Astrocyte of the cerebellum (primary cell): ENCODE measurements around the gene BRCA2.

Experiments used
- DNase-seq: peaks from one replicate; pipeline ENCODE4 v3.0.0-alpha.2; 2011; ENCODE audit warnings: low read depth
- H3K4me3 ChIP-seq: 2 replicates; pipeline ENCODE4 v1.5.1; 2011; ENCODE audit warnings: mild to moderate bottlenecking, low read depth, low read length, moderate library complexity
- in situ Hi-C: cut with HindIII; loops from 2 replicates; pipeline ENCODE4 v1.10.0; 2017; ENCODE audit warnings: low sequenced_read_pairs
- TF ChIP-seq, protein P1 (sequence below): IDR thresholded peaks from 2 replicates; pipeline ENCODE4 v1.5.1; 2012; ENCODE audit warnings: low read length, low read depth, moderate library complexity, mild to moderate bottlenecking; ENCODE audit errors: missing control alignments

Gene BRCA2

DNA sequence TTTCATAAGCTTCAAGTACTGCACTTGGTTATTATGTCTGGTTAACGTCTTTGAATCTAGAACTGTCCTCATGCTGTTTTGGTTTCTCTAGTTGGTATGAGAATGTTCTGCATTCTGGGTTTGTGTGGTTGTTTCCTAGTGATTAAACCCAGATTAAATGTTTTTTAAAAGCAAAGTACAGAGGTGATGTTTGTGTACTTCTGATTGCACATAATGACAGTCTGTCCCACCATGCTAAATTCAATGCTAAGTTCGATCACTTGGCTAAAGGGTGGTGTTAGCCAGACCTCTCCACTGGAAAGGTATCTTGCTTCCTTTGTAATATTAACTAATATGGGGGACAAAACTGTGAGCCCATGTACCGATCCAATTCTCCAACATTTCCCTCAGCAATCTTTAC, 98.0 kb downstream of the BRCA2 start:
- in situ Hi-C loops: no loop called here
- no peak for DNase-seq
- TF ChIP-seq, protein P1, sequence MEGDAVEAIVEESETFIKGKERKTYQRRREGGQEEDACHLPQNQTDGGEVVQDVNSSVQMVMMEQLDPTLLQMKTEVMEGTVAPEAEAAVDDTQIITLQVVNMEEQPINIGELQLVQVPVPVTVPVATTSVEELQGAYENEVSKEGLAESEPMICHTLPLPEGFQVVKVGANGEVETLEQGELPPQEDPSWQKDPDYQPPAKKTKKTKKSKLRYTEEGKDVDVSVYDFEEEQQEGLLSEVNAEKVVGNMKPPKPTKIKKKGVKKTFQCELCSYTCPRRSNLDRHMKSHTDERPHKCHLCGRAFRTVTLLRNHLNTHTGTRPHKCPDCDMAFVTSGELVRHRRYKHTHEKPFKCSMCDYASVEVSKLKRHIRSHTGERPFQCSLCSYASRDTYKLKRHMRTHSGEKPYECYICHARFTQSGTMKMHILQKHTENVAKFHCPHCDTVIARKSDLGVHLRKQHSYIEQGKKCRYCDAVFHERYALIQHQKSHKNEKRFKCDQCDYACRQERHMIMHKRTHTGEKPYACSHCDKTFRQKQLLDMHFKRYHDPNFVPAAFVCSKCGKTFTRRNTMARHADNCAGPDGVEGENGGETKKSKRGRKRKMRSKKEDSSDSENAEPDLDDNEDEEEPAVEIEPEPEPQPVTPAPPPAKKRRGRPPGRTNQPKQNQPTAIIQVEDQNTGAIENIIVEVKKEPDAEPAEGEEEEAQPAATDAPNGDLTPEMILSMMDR: no peak
- H3K4me3 ChIP-seq: no peak overlapping the region

DNA sequence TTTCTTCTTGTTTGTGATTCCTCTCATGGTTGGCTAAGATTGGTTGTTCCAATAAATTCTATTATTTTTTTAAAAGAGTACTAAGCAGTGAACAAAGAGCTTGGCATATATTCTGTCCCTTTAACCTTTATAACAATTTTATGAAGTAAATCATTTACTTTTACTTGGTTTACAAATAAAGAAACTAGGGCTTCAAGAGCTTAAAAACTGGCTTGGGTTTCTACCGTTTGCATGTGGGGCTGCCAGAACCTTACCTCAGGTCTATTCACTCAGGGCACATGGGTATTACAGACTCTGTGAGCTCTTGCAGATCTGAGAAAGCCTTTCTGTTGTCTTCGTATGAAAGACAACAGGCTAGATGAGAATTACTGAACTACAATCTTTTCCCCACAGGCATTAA, 99.3 kb downstream of the BRCA2 start:
- DNase-seq: no peak
- in situ Hi-C loops: no loop called here
- H3K4me3 ChIP-seq: no peak overlapping the region
- TF ChIP-seq, protein P1: no peak

DNA sequence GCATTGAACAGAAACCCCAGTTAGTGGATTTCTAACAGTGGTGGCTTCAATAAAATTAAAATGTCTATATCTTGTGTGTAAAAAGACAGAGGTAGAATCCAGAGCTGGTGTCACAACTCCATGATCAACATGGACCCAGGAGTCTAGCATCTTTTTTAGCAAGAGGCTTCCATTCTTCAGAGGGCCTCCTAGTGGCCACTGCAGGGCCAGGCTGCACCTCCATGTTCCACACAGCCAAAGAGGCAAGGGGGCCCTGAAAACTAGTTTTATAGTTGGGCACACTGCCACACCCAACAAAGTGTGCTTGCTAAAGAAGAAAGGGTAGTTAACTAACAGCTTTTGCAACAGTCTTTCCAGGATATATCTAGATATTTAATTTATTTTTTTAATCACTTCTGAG, 99.7 kb downstream of the BRCA2 start:
- in situ Hi-C loops: no loop called here
- TF ChIP-seq, protein P1: peak; percentile 61
- H3K4me3 ChIP-seq: no peak overlapping the region
- no peak for DNase-seq

DNA sequence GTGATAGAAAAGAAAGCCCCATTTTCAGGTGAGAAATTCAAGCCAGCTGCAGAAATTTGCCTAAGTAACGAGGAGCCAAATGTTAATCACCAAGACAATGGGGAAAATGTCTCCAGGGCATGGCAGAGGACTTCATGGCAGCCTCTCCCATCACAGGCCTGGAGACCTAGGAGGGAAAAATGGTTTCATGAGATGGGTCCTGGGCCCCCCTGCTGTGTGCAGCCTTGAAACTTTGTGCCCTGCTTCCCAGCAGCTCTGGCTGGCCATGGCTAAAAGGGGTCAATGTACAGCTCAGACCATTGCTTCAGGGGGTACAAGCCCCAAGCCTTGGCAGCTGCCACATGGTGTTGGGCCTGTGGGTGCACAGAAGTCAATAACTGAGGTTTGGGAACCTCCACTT, 102.7 kb downstream of the BRCA2 start:
- no peak for DNase-seq
- TF ChIP-seq, protein P1: no peak
- H3K4me3 ChIP-seq: no peak overlapping the region
- in situ Hi-C loops: no loop called here

DNA sequence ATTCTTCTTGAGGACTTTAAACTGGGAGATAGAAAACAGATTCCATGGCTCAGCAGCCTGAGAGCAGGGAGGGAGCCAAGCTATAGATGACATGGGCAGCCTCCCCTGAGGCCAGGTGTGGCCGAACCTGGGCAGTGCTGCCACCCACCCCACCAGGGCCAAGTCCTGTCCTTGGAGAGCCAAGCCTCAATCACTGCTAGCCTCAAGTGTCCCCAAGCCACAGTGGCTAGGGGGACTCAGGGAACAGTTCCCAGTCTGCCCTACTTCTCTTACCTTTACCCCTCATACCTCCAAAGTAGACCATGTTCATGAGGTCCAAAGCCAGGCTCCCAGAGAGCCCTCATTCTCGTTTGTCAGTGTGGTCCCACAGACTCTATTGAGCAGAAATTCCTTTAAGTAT, 104.6 kb downstream of the BRCA2 start:
- TF ChIP-seq, protein P1: no peak
- H3K4me3 ChIP-seq: no peak overlapping the region
- in situ Hi-C loops: no loop called here
- no peak for DNase-seq

DNA sequence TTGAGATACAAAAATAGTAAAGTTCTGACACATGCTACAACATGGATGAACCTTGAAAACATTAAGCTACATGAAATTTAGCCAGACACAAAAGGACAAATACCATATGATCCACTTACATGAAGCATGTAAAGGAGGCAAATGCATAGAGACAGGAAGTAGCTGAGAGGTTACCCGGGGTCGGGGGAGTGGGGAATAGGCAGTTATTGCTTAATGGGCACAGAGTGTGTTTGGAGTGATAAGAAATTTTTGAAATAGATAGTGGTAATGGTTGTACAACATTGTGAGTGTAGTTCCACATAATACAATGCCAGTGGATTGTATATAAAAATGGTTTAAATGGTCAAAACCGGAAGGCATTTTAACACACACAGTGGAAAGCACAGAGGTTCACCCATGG, 108.3 kb downstream of the BRCA2 start:
- in situ Hi-C loops: no loop called here
- no peak overlapping the region for H3K4me3 ChIP-seq
- TF ChIP-seq, protein P1: no peak
- DNase-seq: no peak

DNA sequence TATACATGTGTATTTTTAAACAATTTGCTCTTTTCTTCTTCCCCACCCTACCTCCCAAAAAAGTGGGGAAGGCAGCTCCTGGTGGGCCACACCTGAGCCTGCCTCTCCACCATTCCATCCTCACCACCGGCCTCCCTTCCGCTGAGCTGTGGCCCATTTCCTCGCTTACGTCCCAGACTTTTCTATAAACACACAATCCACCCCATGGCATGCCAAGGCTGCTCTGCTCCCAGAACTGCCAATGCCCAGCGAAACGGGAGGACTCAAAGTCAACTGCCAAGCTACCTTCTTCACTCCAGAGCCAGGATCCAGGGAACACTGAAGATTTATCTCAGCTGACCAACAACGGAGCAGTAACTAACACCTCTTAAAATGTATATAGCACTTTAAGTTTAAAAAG, 109.8 kb downstream of the BRCA2 start:
- in situ Hi-C loops: no loop called here
- H3K4me3 ChIP-seq: no peak overlapping the region
- TF ChIP-seq, protein P1: no peak
- no peak for DNase-seq
